Bronchial epithelial cell (primary cell): Measurements from ENCODE around the gene EYA2. TPM values are rescaled to one million over a fixed set of nuclear protein-coding genes. Genes with fewer than 3 reads are reported as not detected.

Source experiments
- DNase-seq: peaks from one replicate; pipeline ENCODE4 v3.0.0-alpha.2; 2010; ENCODE audit warnings: low read depth
- FAIRE-seq: peaks from 2 replicates; lab custom pipeline; 2011; peaks lifted over from hg19 to GRCh38; lab: Jason Lieb, UNC
- H3K27me3 ChIP-seq: 2 replicates; pipeline ENCODE4 v1.5.1; 2011; ENCODE audit warnings: low read length; ENCODE audit not compliant: control insufficient read depth, insufficient read depth
- H3K36me3 ChIP-seq: 2 replicates; pipeline ENCODE4 v1.5.1; 2011; ENCODE audit warnings: low read length; ENCODE audit not compliant: control insufficient read depth, insufficient read depth
- H3K4me3 ChIP-seq: 2 replicates; pipeline ENCODE4 v1.5.1; 2011; ENCODE audit warnings: mild to moderate bottlenecking, low read depth, low read length, control low read depth
- CTCF ChIP-seq: IDR thresholded peaks from 2 replicates; pipeline ENCODE4 v1.5.1; 2011; ENCODE audit warnings: mild to moderate bottlenecking, moderate library complexity, low read length, control low read depth, inconsistent platforms; ENCODE audit not compliant: insufficient read depth, severe bottlenecking
- total RNA-seq: library from RNA; depleted of rRNA; stranded (reverse); fragments of >200 nt; gene quantifications from 2 replicates; pipeline ENCODE4 v1.2.1, GENCODE V29; 2014

Gene EYA2
- total RNA-seq, 1 donor from 2014 or later = 8.4 TPM

- H3K27me3 ChIP-seq = no peaks in the 10 kb centered on the region
- DNase-seq (no peak), FAIRE-seq (no peak)
- no peak overlapping the region for H3K4me3 ChIP-seq
- no peaks in the 10 kb centered on the region for H3K36me3 ChIP-seq
- TF ChIP-seq CTCF = no peak
Measured at GRCh38 chr20:47122560-47122959, 227.9 kb downstream of the EYA2 start.

GRCh38 chr20:47124181-47124717 lies 229.6 kb downstream of the EYA2 start:
- no peak for TF ChIP-seq CTCF
- FAIRE-seq = no peak
- H3K27me3 ChIP-seq = no peaks in the 10 kb centered on the region
- DNase-seq = peak; percentile 61
- H3K4me3 ChIP-seq = no peak overlapping the region
- no peaks in the 10 kb centered on the region for H3K36me3 ChIP-seq

- Histone ChIP-seq H3K27me3 (no peaks in the 10 kb centered on the region), H3K36me3 (no peaks in the 10 kb centered on the region), H3K4me3 (no peak overlapping the region)
- no peak for FAIRE-seq
- DNase-seq = no peak
- TF ChIP-seq CTCF = no peak
Measured at GRCh38 chr20:47125508-47125757, 230.8 kb downstream of the EYA2 start.

- FAIRE-seq = peak; percentile 76
- Histone ChIP-seq H3K27me3 (no peaks in the 10 kb centered on the region), H3K4me3 (no peak overlapping the region), H3K36me3 (no peaks in the 10 kb centered on the region)
- peak; percentile 16 for TF ChIP-seq CTCF
- peak; percentile 95 for DNase-seq
Measured at GRCh38 chr20:47125758-47126591, 231.3 kb downstream of the EYA2 start.

- FAIRE-seq (no peak), DNase-seq (no peak)
- Histone ChIP-seq H3K36me3 (peaks cover 2% of the 10 kb centered on the region), H3K27me3 (no peaks in the 10 kb centered on the region), H3K4me3 (no peak overlapping the region)
- no peak for TF ChIP-seq CTCF
Measured at GRCh38 chr20:47126709-47127108, 232.1 kb downstream of the EYA2 start.

- peaks cover 2% of the 10 kb centered on the region for H3K36me3 ChIP-seq
- DNase-seq (no peak), FAIRE-seq (no peak)
- no peaks in the 10 kb centered on the region for H3K27me3 ChIP-seq
- no peak overlapping the region for H3K4me3 ChIP-seq
- no peak for TF ChIP-seq CTCF
Measured at GRCh38 chr20:47127546-47127945, 232.9 kb downstream of the EYA2 start.
